GM12892 (cell line): ENCODE measurements around the gene MEX3C.

Experiments used
- POLR2A ChIP-seq: IDR thresholded peaks from 2 replicates; pipeline ENCODE4 v1.6.1; 2011; ENCODE audit warnings: low read depth, low read length, control low read depth
- POLR2AphosphoS5 ChIP-seq: IDR thresholded peaks from 2 replicates; pipeline ENCODE4 v1.6.1; 2011; ENCODE audit warnings: low read depth, low read length, control low read depth
- TAF1 ChIP-seq: IDR thresholded peaks from 2 replicates; pipeline ENCODE4 v1.6.1; 2011; ENCODE audit warnings: low read depth, mild to moderate bottlenecking, control low read depth, low read length, borderline replicate concordance

GRCh38 chr18:51164342-51164741 is 33.1 kb downstream of the MEX3C start:
- TF ChIP-seq POLR2AphosphoS5 (no peak), POLR2A (no peak), TAF1 (no peak)
